NCI-H2107 treated with DMSO at 0.1 percent for 48 hours (cell line): ENCODE results near the gene RIMBP2.
"Not testable (repeated sequence)": the region's sequence is repeated elsewhere in the genome, so short reads cannot be mapped to it uniquely, and the experiment has no call there.

ENCODE experiments used
- DNase-seq: peaks from one replicate; lab custom pipeline; 2025; ENCODE audit not compliant: unreplicated experiment; lab: John Stamatoyannopoulos, UW

The RIMBP2 gene, protein sequence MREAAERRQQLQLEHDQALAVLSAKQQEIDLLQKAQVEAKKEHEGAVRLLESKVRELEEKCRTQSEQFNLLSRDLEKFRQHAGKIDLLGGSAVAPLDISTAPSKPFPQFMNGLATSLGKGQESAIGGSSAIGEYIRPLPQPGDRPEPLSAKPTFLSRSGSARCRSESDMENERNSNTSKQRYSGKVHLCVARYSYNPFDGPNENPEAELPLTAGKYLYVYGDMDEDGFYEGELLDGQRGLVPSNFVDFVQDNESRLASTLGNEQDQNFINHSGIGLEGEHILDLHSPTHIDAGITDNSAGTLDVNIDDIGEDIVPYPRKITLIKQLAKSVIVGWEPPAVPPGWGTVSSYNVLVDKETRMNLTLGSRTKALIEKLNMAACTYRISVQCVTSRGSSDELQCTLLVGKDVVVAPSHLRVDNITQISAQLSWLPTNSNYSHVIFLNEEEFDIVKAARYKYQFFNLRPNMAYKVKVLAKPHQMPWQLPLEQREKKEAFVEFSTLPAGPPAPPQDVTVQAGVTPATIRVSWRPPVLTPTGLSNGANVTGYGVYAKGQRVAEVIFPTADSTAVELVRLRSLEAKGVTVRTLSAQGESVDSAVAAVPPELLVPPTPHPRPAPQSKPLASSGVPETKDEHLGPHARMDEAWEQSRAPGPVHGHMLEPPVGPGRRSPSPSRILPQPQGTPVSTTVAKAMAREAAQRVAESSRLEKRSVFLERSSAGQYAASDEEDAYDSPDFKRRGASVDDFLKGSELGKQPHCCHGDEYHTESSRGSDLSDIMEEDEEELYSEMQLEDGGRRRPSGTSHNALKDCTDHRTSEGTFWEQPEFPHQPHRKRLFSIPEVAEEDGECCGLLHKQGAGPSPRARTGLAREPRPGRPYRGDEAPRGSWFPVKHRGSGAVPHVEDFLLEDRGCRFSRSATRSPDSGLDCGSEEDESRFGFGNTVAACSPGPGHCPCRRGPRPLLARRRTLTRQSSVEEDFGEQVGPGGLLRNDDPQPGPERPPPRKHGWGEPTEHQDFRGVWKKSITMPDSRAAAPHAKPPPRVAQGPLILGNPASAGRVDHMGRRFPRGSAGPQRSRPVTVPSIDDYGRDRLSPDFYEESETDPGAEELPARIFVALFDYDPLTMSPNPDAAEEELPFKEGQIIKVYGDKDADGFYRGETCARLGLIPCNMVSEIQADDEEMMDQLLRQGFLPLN (N-terminal part only)

DNA sequence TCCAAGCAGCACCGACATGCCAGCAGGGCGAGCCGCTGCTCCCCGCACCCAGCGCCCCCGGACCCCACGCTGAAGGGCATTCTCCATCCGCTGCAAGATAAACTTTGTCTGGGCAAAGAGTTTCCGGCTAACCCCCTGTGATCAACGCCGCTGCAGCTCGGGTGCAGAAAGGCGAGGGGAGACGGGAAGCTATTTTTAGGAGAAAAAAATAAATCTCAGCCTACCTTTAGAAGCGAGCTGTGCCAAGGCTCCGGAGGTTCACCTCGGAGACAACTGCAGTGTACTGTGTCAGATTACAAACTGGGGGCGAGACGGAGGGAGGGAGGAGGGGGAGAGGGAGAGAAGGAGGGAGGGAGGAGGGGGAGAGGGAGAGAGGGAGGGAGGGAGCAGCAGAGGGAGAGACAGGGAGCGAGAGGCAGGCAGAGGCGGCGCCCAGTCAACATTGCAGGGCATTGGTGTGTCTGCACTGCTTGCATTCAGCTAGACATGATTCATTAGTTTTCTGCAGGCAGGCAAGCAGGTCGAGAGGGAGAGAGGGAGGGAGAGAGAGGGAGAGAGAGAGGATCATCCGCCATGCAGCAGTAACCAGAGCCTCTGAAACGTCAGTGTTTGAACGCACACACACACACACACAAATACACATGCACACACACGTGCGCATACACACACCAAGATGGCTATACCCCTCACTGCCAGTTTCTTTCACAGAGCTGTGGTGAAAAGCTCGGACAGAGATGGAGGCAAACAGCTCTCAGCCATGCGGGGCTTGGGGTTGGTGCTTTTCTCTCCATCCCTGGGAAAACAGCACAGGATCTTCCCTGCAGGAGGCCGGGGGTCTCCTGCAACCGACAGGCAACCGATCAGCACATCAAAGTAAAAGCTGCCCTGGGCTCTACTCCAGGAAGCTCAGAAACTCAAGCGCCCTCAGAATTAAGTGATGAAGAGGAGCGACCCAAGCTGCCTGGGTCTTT, at the start of gene RIMBP2:
TSS of gene RIMBP2 (minus strand) at position 302 of the 971 bp plus-strand sequence. CDS start 237,286 bp downstream, outside the sequence.
- DNase-seq = peak; percentile 84

DNA sequence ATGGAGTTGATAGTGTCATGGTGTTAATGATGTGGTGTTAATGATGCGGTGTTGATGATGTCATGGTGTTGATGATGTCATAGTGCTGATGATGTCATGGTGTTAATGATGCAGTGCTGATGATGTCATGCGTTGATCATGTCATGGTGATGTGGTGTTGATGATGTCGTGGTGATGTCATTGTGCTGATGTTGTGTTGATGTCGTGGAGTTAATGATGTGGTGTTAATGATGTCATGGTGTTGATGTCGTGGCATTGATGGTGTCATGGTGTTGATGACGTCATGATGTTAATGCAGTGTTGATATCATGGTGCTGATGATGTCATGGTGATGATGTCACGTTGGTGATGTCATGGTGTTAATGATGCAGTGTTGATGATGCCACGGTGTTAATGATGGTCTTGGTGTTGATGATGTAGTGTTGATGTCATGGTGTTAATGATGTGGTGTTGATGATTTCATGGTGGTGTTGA, 49.1 kb upstream of the RIMBP2 start:
- no peak for DNase-seq

DNA sequence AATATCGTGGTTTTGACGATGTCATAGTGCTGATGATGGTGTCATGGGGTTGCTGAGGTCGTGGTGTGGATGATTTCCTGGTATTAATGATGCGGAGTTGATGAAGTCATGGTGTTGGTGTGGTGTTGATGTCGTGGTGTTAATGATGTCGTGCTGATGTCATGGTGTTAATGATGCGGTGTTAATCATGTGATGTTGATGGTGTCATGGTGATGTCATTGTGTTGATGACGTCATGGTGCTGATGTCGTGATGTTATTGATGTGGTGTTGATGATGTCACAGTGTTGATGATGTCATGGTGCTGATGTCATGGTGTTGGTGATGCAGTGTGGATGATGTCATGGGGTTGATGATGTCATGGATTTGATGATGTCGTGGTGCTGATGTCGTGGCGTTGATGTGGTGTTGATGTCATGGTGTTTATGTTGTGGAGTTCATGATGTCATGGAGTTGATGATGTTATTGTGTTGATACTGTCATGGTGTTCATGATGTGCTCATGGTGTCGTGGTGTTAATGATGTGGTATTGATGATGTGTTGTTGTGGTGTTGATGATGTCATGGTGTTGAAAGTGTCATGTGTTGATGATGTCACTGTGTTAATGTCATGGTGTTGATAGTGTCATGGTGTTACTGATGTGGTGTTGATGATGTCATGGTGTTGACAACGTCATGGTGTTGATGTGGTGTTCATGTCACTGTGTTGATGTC, 48.5 kb upstream of the RIMBP2 start:
- DNase-seq = no peak

DNA sequence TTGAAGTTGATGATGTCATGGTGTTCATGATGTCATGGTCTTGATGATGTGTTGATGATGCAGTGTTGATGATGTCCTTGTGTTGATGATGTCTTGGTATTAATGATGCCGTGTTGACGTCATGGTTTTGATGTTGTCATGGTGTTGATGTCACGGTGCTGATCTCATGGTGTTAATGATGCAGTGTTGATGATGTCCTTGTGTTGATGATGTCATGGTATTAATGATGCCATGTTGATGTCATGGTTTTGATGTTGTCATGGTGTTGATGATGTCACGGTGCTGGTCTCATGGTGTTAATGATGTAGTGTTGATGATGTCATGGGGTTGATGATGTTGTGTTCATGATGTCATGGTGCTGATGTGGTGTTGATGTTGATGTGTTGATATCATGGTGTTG, 48.0 kb upstream of the RIMBP2 start:
- DNase-seq = no peak

DNA sequence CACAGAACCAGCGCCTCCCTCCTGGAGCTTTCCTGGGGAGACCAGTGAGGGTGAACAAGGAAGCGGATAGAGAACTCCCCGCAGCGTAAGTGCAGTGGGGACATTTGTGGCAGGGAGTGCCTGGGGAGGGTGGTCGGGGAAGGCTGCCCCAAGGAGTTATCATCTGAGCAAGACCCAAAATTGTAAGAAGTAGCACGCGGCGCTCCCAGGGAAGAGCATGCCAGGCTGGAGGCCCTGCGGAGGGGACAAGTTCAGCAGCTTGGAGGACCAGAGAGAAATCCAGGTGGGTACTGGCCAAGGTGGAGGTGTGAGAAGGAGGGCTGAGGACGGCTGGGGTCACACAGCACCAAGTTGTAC, 46.2 kb upstream of the RIMBP2 start:
- no peak for DNase-seq

DNA sequence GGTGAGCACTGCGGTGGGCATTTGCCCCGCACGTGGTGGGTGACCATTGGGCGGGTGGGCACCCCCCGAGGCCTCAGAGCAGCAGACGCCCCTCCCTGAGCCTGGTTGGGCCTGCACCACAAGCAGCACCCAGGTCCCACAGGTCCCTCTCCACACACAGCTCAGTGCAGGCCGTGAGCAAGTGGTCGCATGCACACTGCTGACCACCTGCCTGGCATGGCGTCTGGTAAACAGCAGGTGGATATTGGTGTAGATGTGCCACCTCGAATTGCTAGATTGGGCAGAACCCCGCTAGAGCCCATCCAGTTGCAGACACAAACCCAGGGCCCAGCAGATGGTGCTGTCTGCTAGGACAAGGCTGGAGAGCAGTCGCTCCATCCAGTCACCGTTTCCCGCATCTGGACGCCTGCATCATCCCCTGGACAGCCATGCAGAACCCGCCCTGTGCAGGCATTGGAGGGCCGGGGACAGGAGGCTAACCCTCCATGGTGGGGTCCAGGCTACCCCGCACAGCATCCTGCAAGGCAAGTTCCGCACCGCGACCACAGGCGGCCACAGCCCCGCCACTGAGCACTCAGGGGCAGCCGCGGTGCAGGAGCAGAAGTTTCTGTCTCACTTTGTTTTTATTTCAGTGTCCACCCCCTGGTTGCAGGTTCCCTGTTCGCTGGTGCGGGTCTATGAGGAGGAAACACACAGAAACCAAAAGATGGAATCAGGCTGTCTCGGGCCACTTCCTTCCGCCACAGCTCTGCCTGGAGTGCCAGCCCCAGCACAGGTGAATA, 45.6 kb upstream of the RIMBP2 start:
- DNase-seq = peak; percentile 57

DNA sequence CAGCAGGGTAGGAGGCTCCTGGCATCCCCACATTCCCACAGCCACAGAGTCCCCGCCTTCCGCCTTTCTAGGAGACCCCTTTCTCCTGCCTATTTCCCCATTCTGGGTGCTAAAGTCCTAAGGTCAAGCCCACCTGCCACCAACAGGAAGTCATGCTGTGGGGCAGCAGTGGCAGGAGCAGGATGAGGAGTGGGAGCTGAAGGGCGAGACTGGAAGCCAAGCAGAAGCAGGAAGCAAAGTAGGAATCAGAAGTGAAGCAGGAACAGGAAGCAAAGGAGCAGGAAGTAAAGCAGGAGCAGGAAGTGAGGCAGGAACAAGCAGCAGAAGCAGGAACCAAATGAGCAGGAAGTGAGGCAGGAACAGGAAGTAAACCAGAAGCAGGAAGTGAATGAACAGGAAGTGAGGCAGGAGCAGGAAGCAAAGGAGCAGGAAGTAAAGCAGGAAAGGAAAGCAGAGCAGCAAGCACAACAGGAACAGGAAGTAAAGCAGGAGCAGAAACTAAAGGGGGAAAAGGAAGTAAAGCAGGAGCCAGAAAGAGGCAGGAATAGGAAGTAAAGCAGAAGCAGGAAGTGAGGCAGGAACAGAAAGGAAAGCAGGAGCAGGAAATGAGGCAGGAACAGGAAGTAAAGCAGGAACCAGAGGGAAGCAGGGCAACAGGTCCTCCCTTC, 38.3 kb upstream of the RIMBP2 start:
- DNase-seq = no peak

DNA sequence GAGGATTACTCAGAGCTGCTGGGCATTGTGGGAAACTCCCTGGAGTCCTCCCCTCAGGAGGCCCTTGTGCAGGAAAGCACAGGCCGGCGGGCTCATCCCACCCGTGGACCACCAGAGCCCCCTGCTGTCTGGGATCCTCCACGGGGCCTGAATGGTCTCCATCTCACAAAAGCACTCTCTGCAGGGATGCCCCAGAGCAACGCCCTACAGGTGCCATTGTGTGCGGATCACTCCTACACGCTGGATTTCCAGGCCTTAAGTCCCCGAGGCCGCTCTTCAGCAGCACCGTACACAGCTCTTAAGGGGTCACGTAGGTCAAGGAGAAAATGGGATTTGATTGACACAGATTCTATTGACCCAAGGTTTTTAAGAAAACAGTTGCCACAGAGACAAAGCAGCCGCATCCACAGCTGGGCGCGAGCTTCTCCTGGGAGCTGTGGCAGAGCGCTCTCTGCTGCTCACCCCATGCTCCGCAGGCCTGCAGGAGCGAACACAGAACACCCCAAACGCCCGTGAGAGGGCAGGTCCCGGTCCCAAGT, 36.7 kb upstream of the RIMBP2 start:
- peak; percentile 13 for DNase-seq

DNA sequence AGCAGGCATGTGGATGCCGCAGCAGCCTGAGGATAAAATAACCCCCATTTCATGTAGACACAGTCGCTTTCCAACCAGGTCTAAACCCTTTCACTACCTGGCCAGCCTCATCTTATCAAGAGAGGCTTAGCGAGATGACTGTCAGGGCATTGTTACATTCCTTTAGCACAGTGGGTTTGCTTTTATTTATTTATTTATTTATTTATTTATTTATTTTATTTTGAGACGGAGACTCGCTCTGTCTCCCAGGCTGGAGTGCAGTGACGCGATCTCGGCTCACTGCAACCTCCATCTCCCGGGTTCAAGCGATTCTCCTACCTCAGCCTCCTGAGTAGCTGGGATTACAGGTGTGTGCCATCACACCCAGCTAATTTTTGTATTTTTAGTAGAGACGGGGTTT, 35.9 kb upstream of the RIMBP2 start:
- DNase-seq = not testable (repeated sequence)

DNA sequence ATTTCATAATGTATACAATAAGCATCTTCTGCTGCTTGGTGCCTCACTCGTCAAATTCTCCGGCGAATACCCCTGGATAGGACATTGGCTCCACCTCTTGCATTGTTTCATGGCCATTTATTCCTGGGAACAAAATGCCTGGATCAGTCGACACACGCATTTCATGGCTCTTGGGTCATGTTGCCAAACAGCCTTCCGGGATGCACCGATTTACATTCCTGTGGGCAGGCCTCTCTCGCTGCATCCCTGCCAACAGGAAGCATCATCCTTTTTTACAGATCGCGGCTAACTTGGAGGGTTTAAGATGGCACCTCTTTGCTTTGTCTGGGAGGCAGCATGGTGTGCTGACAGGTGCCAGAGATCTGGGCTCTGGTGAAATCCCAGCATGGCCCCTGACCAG, 32.7 kb upstream of the RIMBP2 start:
- no peak for DNase-seq

DNA sequence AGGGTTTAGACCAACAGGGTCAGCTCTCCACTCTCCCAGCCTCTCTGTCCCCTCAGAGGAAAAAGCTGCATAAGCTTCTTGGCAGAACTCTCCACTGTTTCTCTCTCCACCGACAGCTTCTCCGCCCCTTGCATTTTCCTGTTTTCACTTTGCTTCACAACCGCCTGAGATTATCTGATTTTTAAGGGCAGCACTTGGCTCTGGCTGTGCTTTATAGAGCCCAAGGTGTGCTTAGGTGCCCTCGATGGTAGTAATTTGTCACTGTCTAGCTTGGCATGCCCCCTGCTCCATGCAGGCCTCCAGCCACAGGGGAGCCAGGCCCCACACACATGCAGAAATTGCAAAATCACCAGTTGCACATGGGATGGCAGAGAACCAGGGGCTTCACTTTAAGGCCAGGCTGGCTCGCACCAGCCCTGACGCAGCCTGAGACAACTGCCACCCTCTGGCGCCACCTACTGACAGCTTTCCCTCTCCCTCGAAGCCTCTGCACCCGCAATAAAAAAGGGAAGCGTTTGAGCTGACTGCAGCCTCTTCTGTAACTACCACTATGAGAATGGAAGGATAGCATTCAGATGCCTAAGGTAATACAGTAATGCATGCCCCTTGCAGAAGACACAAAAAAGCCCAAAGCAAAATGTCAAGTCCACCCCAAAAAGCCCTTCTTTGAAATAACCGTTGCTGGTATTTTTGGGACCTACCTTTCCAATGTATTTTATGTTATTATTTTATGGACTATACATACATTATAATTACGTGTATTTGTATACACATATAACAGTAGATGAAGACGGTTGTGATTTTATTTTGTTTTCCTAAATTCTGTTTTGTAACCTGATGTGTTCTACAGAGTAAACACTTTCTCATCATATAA, 32.0 kb upstream of the RIMBP2 start:
- DNase-seq = peak; percentile 85

DNA sequence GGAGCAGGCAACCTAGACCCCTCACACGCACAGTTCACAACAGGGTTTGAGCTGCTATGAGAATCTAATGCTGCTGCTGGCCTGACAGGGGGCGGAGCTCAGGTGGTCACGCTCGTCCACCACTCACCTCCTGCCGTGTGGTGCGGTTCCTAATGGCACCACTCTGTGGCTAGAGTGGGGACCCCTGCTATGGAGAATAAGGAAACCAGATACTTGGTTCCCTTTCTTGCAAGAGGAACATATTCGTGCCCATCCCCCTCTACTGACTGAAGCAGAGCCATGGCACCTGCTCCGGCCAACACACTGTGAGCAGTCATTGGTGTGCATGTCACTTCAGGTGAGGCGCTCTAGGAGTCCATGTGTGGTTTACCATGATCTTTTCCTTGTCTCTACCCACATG, 30.4 kb upstream of the RIMBP2 start:
- DNase-seq = peak; percentile 33

DNA sequence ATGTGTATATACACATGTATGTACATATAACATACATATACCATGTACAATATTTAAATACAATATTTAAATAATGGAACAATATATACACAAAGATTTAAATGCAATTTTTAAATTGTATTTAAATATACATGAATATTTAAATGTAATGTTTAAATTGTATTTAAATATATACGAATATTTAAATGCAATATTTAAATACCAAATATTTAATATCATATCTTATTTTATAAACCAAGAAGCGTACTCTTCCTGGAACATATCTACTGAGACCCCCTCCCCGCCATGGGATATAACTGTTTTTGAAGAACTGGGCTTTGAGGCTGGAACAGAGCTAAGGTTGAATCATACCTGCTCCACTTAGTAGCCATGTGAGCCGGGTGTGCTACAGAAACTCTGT, 29.8 kb upstream of the RIMBP2 start:
- no peak for DNase-seq

DNA sequence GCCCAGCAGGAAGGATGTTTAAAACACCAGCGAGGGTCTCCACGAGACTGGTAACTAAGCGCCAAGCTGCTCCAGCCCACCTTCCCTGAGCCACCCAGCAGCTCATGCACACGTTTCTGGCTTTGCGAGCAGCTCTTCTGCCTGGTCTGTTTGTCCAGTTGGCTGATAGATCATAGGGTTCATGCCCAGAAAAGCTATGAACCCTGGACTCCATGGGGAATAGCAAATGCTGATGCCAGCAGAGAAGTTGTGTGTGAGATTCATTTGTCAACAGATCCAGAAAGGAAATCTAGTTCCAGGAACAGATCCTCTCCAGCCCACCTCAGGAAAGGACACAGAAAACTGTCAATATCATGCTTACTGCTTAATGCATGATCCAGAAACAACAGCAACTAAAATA, 28.2 kb upstream of the RIMBP2 start:
- no peak for DNase-seq

DNA sequence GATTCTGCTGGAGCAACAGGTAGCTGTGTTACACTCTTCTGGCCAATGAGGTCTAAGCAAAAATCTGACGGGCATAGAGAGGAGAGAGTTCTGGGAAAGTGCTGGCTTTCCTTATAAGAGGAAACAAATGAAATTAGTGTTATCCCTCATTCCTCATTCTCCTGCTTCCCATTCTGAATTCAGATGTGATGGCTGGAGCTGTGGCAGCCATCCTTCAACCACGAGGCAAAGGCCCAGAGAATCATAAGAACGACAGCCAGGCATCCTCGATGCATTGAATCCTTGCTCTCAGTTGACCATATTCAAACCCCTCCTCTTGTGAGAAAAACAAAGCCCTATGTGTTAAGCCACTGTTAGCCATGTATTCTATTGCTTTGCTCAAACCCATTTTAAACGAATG, 27.5 kb upstream of the RIMBP2 start:
- DNase-seq = no peak

DNA sequence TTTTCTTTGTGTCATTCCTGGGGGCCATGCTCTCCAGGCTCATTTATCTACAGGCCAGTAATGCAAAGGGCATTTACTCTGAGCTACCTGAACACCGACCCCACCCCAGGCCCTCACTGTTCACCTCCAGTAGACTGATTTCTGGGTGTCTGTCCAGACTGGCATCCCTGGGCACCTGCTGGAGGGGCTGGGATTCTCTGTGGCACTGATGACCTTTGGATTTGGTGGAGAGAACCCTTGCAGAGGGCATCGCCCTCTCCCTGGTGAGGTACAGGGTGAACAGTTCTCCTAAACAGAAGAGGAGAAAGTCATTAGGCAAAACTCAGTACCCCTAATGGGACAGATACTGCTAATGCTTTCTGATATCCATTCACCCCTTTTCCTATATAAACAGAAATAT, 27.1 kb upstream of the RIMBP2 start:
- no peak for DNase-seq

DNA sequence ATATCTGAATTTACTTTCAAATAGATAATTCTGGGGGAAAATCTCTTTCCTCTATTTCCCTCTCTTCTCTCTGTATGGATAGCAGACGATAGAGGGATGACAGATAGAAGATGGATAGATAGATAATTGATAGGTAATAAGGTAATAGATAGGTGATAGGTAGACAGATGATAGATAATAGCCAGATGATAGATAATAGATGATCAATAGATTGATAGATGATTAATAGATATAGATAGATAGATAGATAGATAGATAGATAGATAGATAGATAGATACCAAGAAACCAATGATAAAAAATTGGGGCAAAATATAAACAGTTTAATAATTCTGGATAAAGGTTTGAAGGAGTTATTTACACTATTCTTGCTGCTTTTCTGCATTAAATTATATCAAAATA, 26.6 kb upstream of the RIMBP2 start:
- no peak for DNase-seq
